GM12864 (cell line): ENCODE data around the gene IBA57.
"Not testable (repeated sequence)": the region's sequence is repeated elsewhere in the genome, so short reads cannot be mapped to it uniquely, and the experiment has no call there.

Source experiments
- DNase-seq: peaks from one replicate; pipeline ENCODE4 v3.0.0-alpha.2; 2011; ENCODE audit warnings: low read depth
- H3K4me3 ChIP-seq: 2 replicates; pipeline ENCODE4 v1.5.1; 2011; ENCODE audit warnings: mild to moderate bottlenecking, low read depth, low read length, control low read depth
- TF ChIP-seq, protein P1 (sequence below): IDR thresholded peaks from 2 replicates; pipeline ENCODE4 v1.5.1; 2011; ENCODE audit warnings: low read depth, mild to moderate bottlenecking, moderate library complexity, low read length, control low read depth, inconsistent platforms; ENCODE audit errors: missing control alignments

The IBA57 gene

GRCh38 chr1:228168563-228169270 lies 3.1 kb downstream of the IBA57 start:
- TF ChIP-seq, protein P1, sequence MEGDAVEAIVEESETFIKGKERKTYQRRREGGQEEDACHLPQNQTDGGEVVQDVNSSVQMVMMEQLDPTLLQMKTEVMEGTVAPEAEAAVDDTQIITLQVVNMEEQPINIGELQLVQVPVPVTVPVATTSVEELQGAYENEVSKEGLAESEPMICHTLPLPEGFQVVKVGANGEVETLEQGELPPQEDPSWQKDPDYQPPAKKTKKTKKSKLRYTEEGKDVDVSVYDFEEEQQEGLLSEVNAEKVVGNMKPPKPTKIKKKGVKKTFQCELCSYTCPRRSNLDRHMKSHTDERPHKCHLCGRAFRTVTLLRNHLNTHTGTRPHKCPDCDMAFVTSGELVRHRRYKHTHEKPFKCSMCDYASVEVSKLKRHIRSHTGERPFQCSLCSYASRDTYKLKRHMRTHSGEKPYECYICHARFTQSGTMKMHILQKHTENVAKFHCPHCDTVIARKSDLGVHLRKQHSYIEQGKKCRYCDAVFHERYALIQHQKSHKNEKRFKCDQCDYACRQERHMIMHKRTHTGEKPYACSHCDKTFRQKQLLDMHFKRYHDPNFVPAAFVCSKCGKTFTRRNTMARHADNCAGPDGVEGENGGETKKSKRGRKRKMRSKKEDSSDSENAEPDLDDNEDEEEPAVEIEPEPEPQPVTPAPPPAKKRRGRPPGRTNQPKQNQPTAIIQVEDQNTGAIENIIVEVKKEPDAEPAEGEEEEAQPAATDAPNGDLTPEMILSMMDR: no peak
- H3K4me3 ChIP-seq: no peak overlapping the region
- no peak for DNase-seq

DNA sequence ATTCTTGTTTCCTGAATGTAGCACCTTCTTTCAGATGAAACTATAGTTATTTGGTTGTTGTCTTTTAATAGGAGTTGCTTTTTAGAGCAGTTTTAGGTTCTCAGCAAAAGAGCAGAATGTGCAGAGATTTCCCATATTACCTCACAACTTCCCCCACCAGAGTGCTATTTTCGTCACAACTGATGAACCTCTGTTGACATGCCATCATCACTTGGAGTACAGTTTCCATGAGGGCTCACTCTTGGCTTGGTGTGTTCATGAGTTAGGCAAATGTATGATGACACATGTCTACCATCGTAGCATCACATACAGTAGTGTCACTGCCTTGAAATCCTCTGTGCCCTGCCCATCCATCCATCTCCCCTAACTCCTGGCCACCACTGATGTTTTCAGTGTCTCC lies 3.7 kb downstream of the IBA57 start:
- TF ChIP-seq, protein P1: no peak

GRCh38 chr1:228170666-228171065 lies 5.1 kb downstream of the IBA57 start:
- TF ChIP-seq, protein P1: no peak
- H3K4me3 ChIP-seq: no peak overlapping the region
- no peak for DNase-seq

More for the DNA sequence above, 3.7 kb downstream of the IBA57 start:
- H3K4me3 ChIP-seq: no peak overlapping the region
- DNase-seq: no peak

- H3K4me3 ChIP-seq: no peak overlapping the region
- DNase-seq: no peak
- TF ChIP-seq, protein P1: no peak
These were observed 5.8 kb downstream of the IBA57 start for GRCh38 chr1:228171221-228171891.

DNA sequence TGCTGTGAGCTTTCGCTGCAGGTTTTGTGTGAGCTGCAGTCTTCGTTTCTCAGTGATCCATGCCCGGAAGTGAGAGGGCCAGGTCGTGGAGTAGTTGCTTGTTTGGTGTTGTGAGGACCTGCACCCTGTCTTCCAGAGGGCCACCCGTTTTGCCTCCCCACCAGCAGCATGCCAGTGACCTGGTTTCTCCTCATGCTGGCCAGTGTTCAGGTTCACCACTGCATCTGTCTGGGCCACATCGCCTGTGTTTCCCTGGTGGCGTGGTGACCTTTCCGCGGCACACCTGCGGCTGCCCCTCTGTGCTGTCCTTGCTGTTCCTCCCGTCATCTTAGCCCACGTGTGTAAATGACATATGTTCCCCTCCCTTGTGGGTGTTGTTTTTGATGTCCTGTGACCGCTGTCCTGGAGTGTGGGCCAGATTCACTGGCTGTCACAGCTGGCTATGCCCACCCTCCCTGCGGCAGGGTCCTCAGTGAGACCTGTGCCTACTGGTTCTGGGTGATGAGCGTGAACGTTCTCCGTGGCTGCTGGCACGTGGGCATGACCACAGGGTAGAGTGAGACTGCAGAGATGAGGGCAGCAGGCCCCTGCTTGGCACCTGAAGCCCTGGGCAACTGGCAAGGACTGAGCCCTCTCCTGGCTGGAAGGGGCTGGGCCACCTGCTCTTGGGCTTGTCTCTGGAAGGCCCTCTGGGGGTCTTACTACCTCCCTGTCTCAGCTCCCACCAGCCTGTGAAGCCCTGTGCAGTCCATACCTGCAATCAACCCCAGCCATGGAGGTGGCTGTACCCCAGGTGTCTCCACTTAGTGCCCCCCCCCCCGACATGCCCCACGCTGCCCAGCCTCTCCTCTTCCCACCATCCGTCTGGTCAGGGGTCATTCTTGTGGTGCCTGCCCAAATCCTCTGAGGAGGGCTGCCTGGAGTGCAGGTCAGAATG lies 7.3 kb downstream of the IBA57 start:
- no peak for DNase-seq
- TF ChIP-seq, protein P1: no peak
- H3K4me3 ChIP-seq: no peak overlapping the region

GRCh38 chr1:228173528-228174481 lies 8.2 kb downstream of the IBA57 start:
- not testable (repeated sequence) for DNase-seq, H3K4me3 ChIP-seq
